HG03025 (cell line): ENCODE results near the gene MOB2.
"Not testable (repeated sequence)": the region's sequence is repeated elsewhere in the genome, so short reads cannot be mapped to it uniquely, and the experiment has no call there.

ENCODE experiments used
- ATAC-seq: cut with Tn5 transposase; IDR thresholded peaks from one replicate; pipeline ENCODE4 v1.9.1; 2021; ENCODE audit warnings: mild to moderate bottlenecking, moderate library complexity; ENCODE audit not compliant: unreplicated experiment, low FRiP score

Gene MOB2

DNA sequence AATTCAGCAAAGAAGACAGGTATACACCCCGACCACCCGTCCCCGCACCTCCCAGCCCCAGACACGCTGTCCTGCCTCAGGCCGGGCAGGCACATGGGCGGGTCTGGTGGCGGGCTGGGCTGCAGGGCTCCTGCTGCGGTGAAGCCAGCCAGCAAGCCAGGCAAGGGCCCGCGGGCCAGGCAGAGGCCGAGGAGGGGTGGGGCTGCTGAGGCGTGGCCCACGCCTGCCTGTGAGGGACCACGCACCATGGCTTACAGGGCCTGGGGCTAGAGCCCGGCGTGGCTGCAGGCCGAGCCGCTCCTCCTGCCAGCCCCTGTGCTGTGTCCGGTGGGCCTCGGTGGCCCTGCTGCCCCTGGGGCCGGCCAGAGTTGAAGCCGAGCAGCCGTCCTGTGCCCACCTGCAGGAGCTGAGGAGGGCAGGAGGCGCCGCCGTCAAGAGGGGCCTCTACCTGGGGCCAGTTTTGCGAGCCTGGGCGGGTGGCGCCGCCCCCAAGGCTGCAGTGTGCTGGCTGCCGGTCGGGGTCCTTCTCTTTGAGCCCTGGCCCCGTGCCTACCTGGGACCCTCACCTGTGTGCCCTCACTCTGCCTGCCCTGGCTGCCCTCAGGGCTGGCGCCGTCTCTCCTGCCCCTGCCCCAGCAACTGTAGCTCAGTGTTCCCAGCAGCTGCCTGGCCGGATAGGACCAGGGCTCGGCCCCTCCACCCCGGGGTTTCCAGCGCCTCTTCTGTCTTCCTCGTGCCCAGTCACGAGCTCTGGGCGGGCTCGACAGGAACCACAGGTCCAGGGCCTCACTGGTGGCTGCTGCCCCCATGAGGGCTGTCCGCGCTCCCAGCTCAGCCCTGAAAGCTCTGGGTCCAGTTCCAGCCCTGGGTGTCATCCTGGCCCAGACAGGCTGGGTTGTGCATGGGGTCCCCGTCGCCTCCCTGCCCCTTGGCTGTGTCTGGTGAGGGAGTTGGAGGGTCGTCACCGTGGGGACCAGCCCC, 38.4 kb downstream of the MOB2 start:
- ATAC-seq: no peak

DNA sequence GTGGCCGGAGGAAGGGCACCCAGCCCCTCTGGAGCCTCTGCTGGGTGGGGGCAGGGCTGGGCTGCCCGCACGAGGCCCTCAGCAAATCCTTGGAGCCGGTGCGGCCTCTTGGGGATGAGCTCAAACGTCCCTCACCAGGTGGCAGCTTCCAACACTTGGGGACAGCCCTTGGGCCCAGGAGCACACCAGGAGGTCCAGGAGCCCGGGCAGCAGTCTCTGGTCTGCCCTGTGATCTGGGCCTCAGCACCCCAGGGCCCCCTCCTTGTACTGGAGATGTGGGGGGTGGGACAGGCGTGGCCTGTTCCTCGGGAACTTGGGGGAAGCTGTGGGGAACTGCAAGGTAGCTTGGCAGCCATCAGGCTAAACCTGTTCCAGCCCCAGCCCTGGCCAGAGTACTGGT, 40.0 kb downstream of the MOB2 start:
- ATAC-seq: no peak

DNA sequence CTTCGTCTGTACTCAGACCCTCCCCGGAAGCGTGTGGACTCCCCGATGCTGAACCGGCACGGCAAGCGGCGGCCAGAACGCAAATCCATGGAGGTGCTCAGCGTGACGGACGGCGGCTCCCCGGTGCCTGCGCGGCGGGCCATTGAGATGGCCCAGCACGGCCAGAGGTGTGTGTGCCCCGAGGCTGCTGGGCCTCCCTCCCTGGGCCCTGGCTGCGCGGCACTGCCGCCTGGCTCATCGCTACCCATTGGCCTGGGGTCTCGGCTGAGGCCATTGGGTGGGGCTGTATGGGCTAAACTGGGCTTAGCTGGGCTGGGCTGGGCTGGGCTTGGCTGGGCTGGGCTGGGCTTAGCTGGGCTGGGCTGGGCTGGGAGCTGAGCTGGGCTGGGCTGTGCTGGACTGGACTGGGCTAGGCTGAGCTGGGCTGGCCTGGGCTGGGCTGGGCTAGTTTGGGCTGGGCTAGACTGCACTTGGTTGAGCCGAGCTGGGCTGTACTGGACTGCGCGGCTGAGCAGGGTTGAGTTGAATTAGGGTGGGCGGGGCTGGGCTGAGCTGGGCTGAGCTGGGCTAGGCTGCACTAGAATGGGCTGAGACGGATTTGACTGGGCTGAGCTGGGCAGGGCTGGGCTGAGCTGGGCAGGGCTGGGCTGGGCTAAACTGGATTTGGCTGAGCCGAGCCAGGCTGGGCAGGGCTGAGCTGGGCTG, 40.7 kb downstream of the MOB2 start:
- ATAC-seq: no peak

DNA sequence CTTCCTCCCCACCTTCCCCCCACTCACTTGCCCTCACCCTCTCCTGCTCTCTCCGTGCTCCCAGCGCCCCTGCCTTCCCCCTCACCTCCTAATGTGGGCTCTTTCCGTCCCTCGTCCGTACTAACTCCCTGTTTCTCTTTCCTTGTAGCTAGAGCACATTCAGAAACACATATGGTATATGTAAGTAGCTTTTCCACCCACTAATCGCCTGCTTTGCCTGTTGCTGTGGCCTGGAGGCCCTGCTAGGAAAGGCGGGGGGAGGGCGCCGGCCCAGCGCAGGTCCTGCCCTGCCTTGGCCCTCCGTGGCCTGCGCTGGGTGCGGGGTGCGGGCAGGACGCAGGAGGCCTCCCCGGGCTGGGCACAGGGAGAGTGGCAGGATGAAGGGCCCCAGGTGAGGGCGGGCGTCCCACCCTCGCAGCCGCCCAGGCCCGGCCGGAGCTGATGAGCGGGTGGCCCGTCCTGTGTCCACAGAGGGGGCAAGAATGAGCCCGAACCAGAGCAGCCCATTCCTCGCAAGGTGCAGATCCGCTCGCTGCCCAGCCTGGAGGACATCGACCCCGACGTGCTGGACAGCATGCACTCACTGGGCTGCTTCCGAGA, 41.7 kb downstream of the MOB2 start:
- no peak for ATAC-seq

DNA sequence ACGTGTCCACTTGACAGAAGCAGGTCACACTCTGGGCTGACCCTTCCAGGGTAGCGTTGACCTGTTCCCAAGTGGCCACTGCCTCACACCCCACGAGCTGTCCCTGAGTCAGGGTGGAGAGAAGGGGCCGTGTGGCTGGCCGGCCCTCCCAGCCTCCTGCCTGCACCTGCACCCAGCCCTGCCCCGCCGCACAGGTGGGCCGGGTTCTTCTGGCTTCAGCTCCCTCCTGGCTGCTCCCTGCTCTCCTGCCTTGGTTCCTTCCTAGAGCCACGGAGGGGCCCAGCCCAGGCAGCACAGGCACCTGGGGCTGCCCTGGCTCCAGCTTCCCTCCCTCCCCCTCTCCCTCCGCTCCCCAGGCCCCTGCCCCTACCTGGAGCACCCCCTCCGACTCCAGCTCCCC, 42.3 kb downstream of the MOB2 start:
- no peak for ATAC-seq

DNA sequence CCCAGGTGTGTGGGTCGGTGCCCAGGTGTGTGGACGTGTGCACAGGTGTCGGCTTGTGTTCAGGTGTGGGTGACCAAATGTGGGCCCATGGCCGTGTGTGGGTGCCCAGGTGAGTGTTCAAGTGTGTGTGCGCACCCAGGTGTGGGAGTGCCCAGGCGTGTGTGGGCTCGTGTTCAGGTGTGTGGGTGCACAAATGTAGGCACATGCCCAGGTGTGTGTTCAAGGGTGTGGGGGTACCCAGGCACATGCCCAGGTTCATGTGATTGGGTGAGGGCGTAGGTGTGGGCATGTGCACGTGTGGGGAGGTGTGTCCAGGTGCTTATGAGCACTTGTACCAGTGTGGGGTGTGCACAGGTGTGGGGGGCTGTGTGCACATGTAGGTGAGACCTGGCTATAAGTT, 42.8 kb downstream of the MOB2 start:
- ATAC-seq: no peak

DNA sequence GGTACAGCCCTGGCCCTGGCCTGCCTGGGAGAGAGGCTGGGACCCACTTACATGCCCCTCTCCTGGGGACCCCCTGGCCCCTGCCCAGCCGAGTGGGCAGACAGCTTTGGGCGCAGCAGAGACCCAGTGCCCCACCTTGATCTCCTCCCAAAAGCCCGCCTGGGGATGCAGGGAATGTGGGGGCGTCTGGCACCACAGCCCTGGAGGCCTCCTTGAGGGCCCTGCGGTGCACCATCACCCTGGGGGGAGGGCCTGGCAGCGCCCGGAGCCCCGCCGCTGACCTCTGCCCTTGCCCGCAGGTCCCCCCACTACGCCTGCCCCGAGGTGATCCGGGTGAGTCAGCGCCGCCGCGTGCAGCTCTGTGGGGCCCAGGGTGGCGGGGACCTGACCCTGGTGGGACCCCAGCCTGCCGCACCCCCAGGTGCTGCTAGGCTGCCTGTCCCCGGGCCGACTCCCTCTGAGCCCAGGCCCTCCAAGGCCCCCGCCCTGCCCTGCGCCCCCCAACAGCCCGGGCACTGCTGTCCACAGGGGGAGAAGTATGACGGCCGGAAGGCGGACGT, 43.7 kb downstream of the MOB2 start:
- ATAC-seq: no peak

DNA sequence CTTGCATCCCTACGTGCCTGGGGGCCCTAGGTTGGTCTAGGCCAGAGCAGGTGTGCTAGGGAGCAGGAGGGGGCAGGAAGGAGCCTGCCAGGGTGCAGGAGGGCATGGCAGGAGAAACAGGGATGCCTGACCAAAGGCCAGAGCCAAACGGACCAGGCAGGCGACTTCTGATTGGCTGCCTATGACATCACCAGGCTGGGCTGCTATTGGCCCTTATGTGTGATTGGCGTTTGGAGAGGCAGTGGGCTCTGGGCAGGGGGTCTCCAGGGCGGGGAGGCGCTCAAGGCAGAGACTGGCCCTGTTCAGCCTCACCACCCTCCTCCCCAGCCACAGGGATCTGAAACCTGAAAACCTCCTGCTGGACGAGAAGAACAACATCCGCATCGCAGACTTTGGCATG, 44.4 kb downstream of the MOB2 start:
- no peak for ATAC-seq

DNA sequence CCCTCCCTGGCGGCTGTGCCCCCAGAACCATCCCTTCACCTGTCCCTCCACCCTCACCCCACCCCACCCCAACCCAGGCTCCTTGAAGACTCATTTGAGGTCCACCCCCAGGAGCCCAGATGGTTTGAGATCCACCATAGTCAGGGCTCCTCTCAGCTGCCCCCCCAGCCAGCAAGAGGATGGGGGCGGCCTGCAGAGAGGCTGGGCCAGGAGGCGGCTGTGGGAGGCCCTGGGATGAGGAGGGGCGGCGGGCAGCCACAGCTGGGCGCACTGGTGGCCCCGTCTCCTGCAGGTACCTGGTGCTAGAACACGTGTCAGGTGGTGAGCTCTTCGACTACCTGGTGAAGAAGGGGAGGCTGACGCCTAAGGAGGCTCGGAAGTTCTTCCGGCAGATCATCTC, 46.1 kb downstream of the MOB2 start:
- no peak for ATAC-seq

DNA sequence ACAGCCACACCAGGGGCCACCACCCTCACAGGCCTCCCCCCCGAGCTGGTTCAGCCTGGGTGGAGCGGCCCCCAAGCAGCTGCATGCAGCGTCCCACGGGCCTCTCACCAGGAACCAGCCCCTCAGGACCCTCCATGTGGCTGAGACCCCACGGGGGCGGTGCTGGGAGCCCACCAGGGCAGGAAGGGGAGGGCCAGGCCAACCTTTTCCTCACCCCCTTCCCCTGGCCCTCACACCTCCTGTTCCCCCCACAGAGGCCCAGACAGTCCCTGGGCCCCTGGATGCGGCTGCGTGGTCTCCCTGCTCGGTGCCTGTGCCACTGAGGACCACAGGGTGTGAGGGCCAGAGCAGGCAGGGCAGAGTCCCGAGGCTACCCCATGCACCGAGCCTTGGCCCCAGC, 46.5 kb downstream of the MOB2 start:
- ATAC-seq: no peak

DNA sequence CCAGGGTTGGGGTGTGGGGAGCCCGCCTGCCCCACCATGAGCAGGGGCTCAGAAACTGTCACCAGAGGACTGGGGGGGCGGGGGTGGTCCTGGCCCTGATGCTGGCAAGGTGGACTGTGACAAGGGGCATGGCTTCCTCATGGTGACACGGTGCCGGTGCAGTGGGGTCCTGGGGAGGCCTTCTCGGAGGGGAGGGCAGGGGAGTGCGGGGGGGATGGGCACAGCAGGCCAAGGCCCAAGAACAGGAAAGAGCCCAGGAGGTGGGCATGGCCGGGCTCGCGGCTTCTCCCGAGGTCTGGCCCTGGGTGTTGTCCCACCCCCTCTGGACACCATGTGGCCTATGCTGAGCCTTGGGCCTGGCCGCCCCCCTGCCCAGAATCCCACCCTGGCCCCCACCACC, 47.2 kb downstream of the MOB2 start:
- no peak for ATAC-seq

DNA sequence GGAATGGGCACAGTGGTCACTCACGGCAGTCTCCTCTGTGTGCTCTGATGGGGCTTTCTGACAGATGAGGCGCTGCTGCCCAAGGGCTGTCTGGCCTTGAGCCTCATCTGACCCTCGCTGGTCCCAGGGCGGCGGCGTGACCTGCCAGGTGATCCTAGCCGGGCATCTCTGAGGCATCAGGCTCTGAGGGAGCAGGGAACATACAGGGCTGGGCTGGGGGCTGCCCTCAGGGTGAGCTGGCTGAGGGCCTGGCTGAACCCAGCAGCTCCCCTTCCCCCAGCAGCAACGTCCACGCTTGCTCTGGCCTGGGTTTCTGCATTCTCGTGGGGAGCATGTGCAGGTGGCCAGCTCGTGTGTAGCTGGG, 47.6 kb downstream of the MOB2 start:
- ATAC-seq: no peak

DNA sequence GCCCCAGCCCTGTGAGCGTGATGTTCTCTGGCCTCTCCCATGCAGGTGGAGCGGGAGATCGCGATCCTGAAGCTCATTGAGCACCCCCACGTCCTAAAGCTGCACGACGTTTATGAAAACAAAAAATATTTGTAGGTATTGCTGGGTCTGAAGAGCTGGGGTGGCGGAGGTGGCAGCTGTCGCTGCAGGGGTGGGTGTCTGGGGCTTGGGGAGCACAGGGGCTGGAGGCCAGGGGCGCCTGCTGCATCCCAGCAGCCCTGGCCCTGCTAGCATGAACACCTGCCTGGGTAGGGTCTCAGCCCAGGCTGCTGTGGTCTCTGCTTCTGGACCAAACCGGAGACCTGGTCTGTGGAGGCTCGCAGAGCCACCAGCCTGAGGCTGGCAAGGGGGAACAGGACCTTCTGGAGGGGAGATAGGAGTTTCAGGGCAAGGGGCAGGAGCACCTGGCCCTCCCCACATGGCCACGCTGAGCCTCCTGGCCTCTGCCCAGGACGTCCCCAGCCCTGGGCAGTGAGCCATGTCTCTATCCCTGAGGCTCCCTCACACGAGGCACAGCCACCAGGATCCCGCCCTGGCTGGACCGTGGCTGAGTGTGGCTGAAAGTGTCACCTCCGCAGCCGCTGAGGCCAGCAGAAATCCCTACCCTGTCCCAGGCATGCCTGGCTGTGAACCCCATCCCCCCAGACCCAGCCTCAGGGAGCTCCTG, 48.2 kb downstream of the MOB2 start:
- ATAC-seq: no peak

DNA sequence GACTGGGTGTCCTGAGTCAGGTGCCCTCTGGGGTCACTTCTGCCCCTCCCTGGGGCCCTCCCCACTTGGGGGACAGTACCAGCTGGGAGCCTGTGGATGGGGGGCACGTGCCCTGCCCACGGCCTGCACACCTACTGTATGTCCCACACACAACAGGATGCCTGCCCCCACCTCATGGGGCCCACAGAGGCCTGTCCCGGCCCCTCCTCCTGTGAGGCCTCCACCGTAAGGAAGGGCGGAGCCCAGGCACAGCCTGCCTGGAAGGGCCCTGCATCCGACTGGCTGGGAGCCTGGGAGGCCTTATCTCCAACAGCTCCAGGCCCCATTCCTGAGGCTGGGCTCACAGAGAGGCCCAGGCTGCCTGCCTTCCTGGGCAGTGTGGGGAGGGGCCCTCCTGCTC, 49.1 kb downstream of the MOB2 start:
- no peak for ATAC-seq

DNA sequence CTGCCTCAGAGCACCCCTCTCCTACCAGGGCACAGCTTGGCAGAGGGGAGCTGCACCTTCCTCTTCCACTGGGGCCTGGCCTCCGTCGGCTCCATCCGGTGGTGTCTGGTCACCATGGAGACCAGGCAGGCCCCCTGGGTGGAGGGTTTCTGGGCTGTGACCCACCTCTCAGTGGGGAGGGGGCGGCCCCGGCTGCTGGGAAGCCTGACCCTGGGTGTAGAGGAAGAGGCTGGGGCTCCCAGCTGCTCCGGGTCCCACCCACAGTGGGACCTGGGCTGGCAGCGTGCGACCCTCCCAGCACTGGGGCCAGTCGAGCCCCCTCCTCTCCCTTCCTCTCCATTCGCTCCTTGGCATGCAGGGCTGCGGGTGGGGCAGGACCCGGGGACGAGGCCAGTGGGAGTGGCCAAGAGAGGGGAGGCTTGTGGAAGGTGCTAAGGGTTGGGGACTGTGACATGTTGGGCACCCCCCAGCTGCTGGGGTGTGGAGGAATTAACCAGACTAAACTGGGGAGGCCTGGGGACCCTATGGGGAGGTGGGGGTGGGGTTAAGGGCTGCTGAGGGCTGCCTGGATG, 50.0 kb downstream of the MOB2 start:
- ATAC-seq: no peak

DNA sequence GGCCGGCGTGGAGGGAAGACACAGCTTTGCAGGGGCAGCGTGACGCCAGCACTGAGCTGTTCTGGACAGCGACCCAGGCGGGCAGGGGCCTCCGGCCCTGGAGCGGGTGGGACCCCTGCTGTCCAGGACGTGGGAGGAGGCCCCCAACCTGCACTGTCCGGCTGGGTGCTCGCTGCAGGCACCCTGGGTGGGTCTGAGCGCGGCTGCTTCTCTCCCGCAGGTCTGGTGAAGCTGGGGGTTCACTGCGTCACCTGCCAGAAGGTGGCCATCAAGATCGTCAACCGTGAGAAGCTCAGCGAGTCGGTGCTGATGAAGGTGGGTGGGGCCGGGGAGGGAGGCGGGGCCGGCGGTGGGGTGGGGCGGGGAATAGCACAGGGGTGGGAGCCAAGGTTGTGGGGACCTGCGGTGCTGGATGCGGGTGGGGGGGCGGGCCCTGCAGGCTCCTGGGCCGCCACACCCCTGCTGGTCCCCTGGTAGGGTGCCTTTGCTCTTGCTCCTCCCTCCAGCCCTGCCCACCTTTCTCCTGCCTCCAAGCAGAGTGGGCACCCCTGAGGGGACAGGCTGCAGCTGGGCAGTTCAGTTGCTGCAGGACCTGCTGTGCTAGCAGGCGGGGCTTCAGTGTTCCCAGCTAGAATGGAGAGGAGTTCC, 50.6 kb downstream of the MOB2 start:
- no peak for ATAC-seq

DNA sequence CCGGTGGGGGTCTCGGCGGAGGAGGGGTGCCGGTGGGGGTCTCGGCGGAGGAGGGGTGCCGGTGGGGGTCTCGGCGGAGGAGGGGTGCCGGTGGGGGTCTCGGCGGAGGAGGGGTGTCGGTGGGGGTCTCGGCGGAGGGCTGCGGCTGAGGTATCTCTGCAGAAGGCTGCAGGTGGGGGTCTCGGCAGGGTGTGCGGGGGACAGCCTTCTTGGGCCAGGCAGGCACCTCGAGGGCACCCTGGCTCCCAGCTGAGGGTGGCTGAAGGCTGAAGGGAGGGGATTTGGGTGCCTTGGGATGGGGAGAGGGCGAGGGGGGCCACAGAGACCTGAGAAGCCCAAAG, 51.1 kb downstream of the MOB2 start:
- not testable (repeated sequence) for ATAC-seq

DNA sequence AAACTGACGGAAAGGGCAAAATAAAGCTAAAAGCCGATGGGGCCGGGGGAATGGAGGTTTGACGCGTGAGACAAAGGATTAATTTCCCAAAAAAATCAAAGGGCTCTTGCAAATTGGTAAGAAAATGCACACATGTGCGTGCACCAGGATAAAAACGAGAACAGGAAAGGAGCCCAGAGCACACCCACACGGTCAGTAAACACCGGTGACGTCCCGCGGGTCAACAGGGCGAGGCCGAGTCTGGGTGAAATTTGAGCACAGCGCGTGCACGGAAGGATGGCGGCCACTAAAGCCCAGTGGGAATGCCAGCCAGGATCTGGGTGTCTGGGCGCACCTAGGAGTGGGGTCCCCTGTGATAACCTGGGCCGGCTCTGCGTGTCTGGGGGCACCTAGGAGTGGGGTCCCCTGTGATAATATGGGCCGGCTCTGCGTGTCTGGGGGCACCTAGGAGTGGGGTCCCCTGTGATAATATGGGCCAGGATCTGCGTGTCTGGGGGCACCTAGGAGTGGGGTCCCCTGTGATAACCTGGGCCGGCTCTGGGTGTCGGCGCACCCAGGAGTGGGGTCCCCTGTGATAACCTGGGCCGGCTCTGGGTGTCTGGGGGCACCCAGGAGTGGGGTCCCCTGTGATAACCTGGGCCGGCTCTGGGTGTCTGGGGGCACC, 52.5 kb downstream of the MOB2 start:
- no peak for ATAC-seq

DNA sequence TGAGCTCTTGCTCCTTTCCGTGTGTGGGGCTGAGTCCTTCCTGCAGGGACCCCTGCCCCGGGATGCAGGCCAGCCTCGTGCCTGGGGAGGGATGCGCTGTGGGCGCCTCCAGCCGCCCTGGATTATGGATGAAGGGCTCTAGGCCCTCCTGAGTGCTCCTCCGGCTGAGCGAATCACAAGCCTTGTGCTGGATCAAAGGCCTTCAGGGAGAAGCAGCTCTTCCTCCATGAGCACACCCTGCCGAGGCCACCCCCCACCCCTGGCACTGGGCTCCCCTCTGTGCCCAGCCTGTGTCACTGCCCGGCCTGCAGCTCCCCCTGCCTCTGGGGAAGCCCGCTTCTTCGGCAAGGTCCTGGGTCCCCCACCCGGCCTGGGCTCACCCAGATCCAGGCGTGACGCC, 53.0 kb downstream of the MOB2 start:
- ATAC-seq: no peak
